ENCODE measurements around the gene OR6V1. TPM values are rescaled to one million over a fixed set of nuclear protein-coding genes. Genes with fewer than 3 reads are reported as not detected.

OR6V1 gene
- not detected in 2 replicates for total RNA-seq

GRCh38 chr7:143052041-143052440 lies at the start of gene OR6V1:
TSS of gene OR6V1 (plus strand) at chr7:143052341. CDS start at chr7:143052341, 0 bp downstream.

GRCh38 chr7:143027032-143027431 lies 25.1 kb upstream of the OR6V1 start, which contains the start of gene OR9A2:
TSS of gene OR9A2 (minus strand) at chr7:143027132. CDS start at chr7:143027132, 0 bp downstream.

Other genes with a start within 250 kb of the OR6V1 start
- gene EPHB6, start 197.3 kb upstream of the OR6V1 start, total RNA-seq: 6.6 and 7.4 TPM in 2 replicates
- gene TRPV6, start 166.6 kb upstream of the OR6V1 start, total RNA-seq: not detected in 2 replicates
- gene TRPV5, start 118.6 kb upstream of the OR6V1 start, total RNA-seq: not detected in 2 replicates
- gene LLCFC1, start 112.9 kb upstream of the OR6V1 start, total RNA-seq: not detected in 2 replicates
- under 0.01 TPM in 1 of 2 replicates, not detected in the other for gene KEL, start 90.0 kb upstream of the OR6V1 start, total RNA-seq
- not detected in 2 replicates for gene OR9A2, start 25.2 kb upstream of the OR6V1 start, total RNA-seq
- gene PIP, start 79.7 kb downstream of the OR6V1 start, total RNA-seq: not detected in 2 replicates
- gene TAS2R39, start 131.1 kb downstream of the OR6V1 start, total RNA-seq: not detected in 2 replicates
- not detected in 2 replicates for gene TAS2R40, start 169.7 kb downstream of the OR6V1 start, total RNA-seq
- gene GSTK1, start 211.1 kb downstream of the OR6V1 start, total RNA-seq: 146 and 153 TPM in 2 replicates
- 0.17 and 0.45 TPM in 2 replicates for gene TMEM139, start 232.6 kb downstream of the OR6V1 start, total RNA-seq
- gene CASP2, start 236.0 kb downstream of the OR6V1 start, total RNA-seq: 12.6 and 12.9 TPM in 2 replicates

All from bronchus fibroblast of lung (primary cell).